Fibroblast of pulmonary artery (primary cell): ENCODE data around the gene SCYL1.
A peak's percentile ranks its signal among the peaks of the same experiment; 100 is the strongest.

Source experiments
- DNase-seq: peaks from one replicate; pipeline ENCODE4 v3.0.0-alpha.2; 2010; ENCODE audit warnings: low read depth
- H3K4me3 ChIP-seq: replicated peaks from 2 replicates; pipeline ENCODE4 v1.5.1; 2011; ENCODE audit warnings: low read depth, mild to moderate bottlenecking, control low read depth, low read length, moderate library complexity
- CTCF ChIP-seq: IDR thresholded peaks from 2 replicates; pipeline ENCODE4 v1.5.1; 2011; ENCODE audit warnings: mild to moderate bottlenecking, control low read depth, low read length, inconsistent platforms; ENCODE audit errors: missing control alignments

SCYL1 gene

GRCh38 chr11:65537296-65537597 lies 12.4 kb downstream of the SCYL1 start:
- no peak for DNase-seq
- no peak overlapping the region for H3K4me3 ChIP-seq
- no peak for TF ChIP-seq CTCF

GRCh38 chr11:65537620-65538231 lies 12.8 kb downstream of the SCYL1 start:
- H3K4me3 ChIP-seq: no peak overlapping the region
- DNase-seq: no peak
- TF ChIP-seq CTCF: no peak

- H3K4me3 ChIP-seq: no peak overlapping the region
- TF ChIP-seq CTCF: no peak
- DNase-seq: no peak
Observed at GRCh38 chr11:65538232-65538914, 13.5 kb downstream of the SCYL1 start.

GRCh38 chr11:65538915-65539743 lies 14.2 kb downstream of the SCYL1 start:
- H3K4me3 ChIP-seq: no peak overlapping the region
- no peak for DNase-seq
- no peak for TF ChIP-seq CTCF

GRCh38 chr11:65539744-65540289 lies 14.9 kb downstream of the SCYL1 start:
- peak overlapping the region; percentile 55 for H3K4me3 ChIP-seq
- DNase-seq: no peak
- no peak for TF ChIP-seq CTCF

GRCh38 chr11:65540290-65541092 lies 15.6 kb downstream of the SCYL1 start:
- peak overlapping the region; percentile 55 for H3K4me3 ChIP-seq
- TF ChIP-seq CTCF: peak; percentile 67
- peak; percentile 88 for DNase-seq
